Measurements from ENCODE around the gene CAMKK2.
A peak's percentile ranks its signal among the peaks of the same experiment; 100 is the strongest.
"Not testable (repeated sequence)": the region's sequence is repeated elsewhere in the genome, so short reads cannot be mapped to it uniquely, and the experiment has no call there.

CAMKK2 gene

DNA sequence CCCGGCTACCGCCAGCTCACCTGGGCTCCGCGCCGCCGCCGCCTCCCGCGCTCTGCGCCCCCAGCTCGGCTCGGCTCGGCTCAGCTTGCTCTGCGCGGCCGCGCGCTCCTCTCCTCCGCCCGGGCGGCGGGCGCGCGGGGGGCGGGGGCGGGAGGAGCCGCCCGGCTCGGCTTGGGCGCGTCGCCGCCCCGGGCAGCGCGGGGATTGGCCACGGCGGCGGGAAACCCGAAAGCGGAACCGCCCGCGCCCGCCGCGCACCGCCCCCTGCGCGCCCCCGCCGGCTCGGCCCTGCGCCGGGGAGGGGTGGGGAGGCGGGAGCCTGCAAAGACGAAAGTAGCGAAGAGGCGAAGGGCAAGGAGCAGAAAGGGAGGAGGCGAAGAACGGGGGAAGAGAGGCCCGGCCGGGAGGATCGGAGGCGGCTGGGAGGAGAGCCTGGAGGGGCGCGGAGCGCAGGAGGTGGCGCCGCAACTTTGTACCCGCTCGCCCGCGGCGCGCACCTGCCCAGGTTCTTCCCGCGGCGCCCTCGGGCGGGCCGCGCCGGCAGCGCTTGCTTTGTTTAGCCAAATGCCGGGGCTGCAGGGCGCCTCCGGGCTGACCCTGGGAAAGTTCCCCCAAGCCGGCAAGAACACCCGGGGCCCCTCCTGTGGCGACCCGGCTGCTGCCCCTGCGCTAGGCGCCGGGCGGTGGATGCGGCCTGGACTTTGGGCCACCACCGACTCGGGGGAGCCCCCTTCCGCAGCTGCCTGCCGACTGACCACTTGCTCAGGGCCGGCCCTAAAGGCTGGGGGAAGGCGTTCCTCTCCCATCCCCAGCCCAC is at the start of gene CAMKK2:
Gene CAMKK2, minus strand, starts transcription at position 92 of the 817 bp plus-strand sequence. CDS start 22,183 bp downstream, outside the sequence.
- peak; percentile 82 for DNase-seq

DNA sequence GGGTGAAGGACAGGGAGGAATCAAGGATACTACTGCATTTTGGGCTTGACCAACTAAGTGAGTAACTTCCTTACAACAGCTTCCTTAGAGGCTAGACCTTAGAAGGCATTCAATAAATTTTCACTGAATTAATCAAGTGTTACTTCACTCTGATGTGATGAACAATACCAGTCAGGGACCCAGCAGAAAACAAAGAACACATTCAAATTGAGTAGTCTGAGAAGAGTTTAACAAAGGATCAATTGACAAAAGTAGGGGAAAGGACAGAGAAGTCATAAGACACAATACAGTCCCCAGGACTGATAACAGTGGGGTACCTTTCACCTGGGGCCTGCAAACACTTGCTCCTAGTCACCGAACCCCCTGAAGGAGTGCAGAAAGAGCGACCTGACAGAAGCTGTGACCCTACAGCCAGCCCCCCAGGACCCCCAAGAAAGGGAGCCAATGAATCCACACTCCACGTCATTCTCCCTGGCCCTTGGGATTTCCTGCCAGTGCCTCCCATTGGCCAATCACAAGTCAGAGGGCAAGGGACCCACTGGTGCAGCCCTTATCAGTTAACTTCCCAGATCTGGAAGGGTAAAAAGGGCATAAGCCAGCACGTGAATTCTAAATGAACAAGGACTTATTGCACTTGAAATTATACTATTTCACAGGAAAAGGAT is 48.8 kb upstream of the CAMKK2 start:
- DNase-seq = no peak

DNA sequence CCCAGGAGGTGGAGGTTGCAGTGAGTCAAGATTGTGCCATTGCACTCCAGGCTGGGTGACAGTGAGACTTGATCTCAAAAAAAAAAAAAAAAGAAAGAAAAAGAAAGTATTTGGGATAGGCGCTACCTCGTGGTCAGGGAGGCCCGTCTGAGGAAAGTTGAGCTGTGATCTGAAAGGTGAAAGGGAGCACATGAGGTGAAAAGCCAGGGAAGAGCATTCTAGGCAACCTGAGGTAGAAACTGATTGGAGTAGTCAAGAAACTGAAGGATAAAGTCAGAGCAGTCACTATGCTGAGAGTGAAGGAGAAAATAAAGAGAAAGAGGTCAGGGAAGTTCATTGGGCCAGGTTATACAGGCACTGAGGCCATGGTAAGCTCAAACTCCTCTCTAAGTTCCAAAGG is 48.0 kb upstream of the CAMKK2 start:
- no peak for DNase-seq

DNA sequence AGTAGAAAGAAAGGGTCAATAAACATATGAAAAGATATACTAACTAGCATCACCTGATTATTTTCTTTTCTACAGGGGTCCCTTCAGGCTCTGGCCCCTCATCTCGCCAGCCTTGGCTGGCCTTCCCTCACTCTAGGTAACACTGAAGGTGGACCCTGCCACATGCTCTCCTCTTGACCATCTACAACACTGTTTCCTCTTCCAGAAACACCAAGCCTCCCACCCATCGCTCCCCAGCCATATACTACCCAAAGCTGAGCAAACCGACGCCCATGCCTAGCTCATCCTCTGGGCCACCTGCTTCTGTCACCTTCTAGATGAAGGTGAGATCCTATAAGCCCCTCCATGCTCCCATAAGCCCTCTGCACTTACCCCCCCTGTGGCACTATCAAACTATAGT is 40.9 kb upstream of the CAMKK2 start:
- DNase-seq = no peak

DNA sequence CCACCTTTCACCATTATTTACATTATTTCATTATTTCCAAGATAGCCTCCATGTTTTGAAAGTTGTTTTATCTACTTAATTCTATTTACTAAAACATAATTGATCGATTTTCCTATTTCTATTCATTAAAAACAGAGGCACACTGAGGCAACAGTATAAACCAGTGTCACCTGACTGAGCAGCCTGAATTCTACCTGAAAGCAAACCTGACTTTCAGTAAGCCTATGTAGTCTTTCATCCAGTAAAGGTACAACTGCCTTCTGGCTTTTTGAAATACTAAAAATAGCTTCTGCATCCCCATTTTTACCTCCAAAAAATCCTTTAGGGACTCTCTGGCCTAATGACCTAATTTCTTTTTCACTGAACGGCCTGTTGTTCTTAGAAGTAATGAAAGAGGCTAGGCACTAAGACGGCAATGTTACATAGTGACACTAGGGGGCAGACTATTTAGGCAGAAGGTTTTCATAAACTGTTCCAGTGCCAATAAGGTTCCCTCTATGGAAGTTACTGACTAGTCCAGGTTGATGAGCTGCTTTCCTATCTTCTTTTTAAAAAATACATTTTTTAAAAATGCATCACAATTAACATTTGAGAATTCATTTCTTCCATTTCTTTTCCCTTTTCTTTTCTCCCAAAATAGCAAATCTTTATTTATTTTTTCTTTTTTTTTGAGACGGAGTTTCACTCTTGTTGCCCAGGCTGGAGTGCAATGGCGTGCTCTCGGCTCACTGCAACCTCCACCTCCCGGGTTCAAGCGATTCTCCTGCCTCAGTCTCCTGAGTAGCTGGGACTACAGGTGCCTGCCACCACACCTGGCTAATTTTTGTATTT is 38.2 kb upstream of the CAMKK2 start:
- peak; percentile 82 for DNase-seq

DNA sequence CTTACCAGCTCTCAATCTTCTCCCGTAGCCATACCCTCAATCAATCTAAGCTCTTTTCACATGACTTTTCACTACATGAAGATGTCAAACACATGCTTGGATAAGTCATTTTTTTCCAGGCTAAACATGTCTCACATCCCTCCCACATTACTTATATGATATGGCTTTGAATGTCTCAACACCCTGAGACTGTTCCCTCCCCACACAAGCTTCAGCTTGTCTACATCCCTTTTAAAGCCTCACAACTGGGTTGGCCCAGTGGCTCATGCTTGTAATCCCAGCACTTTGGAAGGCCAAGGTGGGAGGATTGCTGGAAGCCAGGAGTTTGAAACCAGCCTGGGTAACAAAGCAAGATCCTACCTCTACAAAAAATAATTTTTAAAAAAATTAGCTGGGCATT is 37.2 kb upstream of the CAMKK2 start:
- DNase-seq = no peak

DNA sequence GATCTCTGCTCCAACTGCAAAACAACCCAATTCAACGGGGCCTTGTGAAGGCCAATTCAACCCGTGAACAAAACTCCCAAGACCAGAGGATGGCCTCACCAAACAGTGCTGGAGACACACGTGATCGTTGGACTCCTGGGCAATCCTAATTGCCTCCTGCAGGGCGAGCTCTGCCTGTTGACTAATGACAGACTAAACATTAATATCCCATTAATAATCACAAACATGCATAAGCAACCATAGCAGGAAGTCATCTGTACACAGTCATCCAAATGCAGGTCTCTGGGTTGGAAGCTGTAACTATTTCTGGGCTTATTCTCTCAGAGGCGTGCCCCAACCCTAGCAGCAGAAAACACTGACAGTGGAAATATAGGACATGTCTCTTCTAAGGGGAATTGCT is 34.7 kb upstream of the CAMKK2 start:
- DNase-seq = no peak

DNA sequence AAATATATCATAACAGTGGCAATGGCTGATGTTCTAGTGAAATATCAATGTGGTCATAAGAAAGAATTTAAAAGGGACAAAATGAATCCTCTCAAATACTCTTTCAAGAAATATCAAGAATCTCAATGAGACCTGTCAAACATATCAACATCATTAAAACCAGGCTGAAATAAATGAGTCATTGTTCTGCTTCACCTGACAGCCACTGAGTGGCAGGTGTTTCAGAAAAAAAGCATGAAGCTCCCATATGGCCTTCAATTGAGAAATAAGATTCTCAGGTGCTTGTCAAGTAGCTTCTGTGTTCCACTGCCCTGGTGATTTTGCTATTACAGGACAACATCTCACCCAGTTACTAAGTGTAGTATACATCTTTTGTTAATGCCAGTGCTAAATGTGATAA is 34.2 kb upstream of the CAMKK2 start:
- DNase-seq = peak; percentile 18

DNA sequence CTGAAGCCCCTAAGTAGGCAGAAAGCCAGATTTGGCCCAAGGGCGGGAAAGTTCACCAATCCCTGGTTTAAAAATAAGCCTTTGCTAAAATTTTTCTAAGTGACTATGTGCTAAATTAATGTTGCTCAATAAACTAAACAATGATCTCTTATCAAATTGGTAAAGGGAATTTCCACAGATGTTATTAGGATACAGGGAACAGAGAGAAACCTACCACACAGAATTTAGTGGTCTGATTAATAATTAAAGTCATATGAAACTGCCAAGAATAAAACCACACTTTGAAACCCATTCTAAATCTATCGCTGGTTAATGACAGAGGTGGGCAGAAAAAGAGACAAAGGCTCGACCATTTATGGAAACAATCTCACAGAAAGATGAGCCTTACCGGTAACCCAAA is 33.7 kb upstream of the CAMKK2 start:
- DNase-seq = no peak

DNA sequence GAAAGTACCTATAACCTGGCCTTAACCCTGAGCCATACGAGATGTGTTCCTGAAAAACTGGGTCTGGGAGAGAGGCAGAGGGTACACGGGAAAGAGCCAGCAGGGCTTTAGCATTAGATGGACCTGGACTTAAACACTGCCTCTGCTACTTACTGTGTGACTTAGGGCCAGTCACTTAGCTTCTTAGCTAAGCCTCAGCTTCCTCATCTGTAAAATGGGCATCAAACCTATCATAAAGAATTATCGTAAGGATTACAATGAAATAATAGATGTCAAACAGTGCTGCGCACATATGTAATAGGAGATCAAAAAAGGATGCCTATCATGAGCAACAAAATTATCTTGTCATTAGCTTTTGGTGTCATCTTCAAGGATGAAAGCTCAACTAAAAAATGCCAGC is 32.1 kb upstream of the CAMKK2 start:
- DNase-seq = no peak

DNA sequence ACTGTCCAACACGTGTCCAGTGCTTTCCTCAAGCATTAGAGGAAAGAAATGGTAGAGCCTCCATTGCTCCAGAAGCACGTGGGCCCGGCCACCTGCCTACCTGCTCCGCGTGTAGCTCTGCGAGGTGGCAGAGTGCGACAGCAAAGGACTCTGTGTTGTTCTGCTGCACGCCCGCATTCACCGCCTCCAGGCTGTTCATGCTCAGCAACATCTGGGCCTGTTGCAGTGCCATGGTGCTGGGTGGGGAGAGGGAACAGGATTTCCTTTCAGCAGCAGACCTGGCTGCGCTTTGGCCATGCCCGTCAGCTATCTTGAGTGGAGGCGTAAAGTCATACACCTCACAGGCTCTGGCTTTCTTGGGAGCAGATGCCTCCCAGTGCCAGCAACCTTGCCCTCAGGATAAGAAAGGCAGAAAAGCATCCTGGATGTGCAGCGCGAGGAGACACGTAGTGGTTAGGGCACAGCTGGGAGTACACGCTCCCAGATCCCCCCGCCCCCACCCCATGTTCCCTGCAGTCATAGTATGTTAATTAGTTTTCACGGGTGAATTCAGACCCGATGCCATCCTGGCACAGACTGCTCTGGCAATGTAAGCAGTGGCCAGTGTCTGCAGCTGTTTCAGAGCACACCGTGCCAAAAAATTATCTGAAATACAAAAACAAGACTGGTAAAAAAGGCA is 30.6 kb upstream of the CAMKK2 start:
- DNase-seq = no peak

DNA sequence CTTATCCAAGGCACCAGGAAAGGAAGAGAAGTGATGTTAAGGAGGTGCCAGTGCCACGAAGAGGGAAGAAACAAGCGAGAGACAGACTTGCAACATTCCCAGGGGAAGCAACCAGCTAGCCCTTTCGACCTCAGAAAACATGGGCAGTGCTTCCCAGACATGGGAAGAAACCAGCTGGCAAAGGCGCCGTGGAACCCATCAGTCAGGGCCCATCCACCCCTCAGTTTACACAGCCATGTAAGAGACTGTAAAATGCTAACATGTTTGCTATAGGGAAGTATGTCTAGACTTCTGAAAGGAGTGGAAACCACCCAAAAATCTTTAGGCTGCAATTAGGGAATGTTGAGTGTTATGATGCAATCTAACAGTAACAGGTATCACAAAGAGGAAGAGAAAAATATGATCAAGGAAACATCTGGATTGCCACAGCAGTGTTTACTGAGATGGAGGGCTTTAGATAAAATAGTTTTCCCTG is 29.4 kb upstream of the CAMKK2 start:
- no peak for DNase-seq

DNA sequence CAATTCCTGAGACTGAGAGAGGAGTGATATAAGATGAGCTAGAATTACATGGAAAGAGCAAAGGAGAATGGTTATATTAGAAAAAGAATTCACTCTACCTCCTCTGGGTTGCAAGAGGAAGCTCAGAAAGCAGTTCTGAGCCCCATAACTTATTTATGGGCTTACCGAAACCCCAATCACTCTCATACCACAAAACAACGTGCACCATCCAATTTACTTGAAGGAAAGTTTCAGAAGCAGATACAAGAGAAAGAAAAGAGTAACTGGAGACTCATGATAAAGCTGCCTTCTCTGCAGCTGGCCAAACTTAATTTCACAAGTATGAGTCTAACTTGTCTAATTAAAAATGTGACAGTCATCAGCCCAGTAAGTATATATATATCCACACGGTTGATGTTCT is 27.4 kb upstream of the CAMKK2 start:
- no peak for DNase-seq

DNA sequence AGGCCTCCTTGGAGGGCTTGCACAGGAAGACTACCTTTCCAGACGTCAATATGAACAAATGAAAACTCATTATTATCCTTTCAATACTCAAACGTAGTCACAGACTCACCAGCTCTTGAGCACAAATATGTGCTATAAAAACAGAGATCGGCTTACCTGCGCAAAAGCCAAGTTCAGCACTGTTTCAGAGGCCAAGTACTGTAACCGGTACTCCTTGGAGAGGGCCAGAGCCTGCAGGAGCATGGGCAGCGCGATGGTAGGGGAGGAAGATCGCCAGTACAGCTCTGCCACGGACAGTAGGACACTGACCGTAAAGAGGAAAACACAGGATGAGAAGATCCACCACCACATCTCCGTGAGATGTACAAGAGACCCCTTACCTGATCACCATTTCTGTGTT is 21.6 kb upstream of the CAMKK2 start:
- DNase-seq = no peak

DNA sequence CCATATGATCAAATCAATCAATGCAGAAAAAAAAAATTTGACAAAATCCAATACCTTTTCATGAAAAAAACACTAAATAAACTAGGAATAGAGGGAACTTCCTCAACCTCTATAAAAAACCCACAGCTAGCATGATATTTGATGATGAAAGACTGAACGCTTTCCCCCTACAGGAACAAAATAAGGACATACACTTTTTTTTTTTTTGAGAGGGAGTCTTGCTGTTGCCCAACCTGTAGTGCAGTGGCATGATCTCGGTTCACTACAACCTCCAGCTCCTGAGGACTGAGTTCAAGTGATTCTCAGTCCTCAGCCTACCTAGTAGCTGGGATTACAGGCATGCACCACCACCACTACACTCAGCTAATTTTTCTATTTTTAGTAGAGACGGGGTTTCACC is 17.9 kb upstream of the CAMKK2 start:
- DNase-seq = no peak

DNA sequence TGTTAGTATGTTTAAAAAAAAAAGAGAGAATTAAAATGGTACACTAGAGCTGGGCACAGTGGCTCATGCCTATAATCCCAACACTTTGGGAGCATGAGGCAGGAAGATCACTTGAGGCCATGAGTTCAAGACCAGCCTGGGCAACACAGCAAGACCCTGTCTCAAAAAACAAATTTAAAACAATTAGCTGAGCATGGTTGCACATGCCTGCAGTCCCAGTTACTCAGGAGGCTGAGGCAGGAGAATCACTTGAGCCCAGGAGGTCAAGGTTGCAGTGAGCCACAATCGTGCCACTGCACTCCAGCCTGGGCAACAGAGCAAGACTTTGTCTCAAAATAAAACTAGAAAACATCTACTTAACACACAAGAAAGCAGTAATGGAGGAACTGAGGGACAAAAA is 13.7 kb upstream of the CAMKK2 start:
- DNase-seq = not testable (repeated sequence)

DNA sequence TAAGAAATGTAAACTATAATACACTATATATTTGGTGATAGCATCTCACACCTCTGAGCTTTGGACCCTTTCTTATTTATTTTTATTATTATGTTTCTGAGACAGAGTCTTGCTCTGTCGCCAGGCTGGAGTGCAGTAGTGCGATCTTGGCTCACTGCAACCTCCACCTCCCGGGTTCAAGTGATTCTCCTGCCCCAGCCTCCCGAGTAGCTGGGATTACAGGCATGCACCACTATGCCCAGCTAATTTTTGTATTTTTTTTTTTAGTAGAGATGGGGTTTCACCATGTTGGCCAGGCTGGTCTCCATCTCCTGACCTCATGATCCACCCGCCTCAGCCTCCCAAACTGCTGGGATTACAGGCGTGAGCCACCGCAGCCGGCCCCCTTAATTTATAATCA is 10.9 kb upstream of the CAMKK2 start:
- not testable (repeated sequence) for DNase-seq

DNA sequence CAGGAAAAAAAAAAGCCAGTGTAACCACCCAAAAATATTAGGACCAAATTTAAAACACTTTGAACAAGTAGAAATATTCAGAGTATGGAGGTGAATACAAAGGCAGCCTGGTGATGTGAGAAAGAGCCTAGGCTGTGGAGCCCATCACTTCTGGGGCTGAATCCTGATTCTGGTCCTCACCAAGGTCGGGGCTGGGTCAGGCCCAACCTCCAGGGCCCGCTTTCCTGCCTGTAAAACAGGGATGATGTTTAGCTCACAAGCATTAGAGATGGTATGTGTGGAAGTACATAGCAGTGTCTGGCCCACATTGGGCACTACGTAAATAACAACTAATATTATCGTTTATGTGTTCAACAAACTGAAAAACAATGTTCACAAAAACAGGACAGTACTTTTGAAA is 7.8 kb upstream of the CAMKK2 start:
- DNase-seq = no peak

DNA sequence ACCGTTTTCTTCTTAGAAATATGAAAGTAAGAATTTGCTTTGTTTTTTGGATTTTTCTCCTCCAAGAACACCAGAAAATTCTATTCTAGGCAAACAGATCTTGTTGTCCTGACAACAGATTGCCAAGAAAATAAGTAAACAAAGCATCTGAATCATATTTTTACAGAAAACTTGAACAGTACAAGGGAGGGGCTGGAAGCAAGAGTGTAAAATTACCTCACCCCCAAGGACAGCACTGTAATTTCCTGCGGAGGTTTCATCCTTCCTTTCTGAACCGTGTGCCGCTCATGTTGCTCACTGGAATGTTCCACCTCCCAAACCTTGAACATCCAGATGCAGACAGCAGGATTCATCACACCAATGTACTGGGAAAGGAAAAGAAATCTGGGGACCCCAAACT is 5.4 kb upstream of the CAMKK2 start:
- DNase-seq = no peak

DNA sequence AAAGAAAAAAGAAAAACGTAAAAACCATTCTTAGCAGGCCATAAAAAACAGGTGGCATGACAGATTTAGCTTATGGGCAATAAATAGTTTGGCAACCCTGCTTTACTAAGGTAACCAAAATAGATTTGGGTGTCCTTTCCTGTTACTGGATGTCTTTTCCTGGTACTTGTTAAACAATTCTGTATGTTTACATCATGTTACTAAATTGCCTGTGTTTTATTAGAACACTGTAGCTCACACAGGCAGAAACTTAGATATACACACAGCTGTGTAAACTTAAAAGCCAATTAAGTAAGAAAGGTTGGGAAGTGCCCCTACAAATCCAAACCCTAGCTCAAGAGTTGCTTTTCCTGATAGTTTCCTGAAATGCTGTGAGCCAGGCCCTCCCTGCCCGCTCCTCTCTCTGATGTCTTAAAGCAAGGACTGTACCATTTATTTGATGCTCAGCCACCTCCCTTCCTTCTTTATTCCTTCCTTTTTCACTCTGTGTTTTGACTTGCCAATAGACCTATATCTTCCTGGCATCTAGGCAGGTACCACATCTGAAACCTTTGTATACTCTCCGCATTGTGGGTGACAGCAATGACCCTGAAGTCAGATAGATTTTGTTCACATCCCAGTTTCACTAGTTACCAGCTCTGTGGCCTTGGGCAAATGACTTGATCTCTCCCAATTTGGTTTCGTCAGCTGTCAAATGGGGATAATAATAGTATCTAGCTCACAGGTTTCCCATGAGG is 3.7 kb upstream of the CAMKK2 start:
- peak; percentile 71 for DNase-seq

DNA sequence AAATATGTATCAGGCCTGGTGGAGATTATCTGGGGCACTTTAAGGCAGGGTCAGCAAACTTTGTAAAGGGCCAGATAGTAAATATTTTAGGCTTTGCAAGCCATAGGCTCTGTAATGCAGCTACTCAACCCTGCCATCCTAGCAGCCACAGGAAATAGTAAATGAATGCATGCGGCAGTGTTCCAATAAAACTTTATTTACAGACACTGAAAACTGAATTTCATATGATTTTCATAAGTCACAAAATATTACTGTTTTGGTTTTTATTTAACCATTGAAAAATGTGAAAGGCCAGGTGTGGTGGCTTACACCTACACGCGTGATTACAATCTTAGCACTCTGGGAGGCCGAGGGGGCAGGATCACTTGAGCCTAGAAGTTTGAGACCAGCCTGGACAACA is 3.2 kb upstream of the CAMKK2 start:
- DNase-seq = no peak

DNA sequence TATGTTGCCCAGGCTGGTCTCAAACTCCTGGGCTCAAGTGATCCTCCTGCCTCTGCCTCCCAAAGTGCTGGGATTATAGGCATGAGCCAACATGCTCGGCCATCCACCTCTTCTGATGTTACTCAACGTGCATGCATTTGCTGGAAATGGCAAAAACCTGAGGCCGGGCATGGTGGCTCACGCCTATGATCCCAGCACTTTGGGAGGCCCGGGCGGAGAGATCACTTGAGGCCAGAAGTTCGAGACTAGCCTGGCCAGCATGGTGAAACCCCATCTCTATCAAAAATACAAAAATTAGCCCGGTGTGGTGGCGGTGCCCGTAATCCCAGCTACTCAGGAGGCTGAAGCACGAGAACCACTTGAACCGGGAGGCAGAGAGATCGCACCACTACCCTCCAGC is 1.9 kb upstream of the CAMKK2 start:
- DNase-seq = not testable (repeated sequence)

Data from NCI-H1105 treated with DMSO at 0.1 percent for 48 hours (cell line).